SK-N-SH treated with all-trans-retinoic acid at 6 μM for 48 hours (cell line): ENCODE data around the gene NMRK1.
A peak's percentile ranks its signal among the peaks of the same experiment; 100 is the strongest.

ENCODE experiments used
- ATAC-seq: fragments of 200-7000 bp; cut with Tn5 transposase; 3 replicates; pipeline ENCODE4 v1.9.1; 2020; ENCODE audit warnings: mild to moderate bottlenecking, moderate library complexity
- BACH2 ChIP-seq: fragments of 250-450 bp; sonication (Bioruptor Pico); IDR thresholded peaks from 2 replicates; pipeline ENCODE4 v1.9.0; 2021; ENCODE audit warnings: mild to moderate bottlenecking, borderline replicate concordance
- CSDC2 ChIP-seq: fragments of 250-450 bp; sonication (Bioruptor Pico); IDR thresholded peaks from 2 replicates; pipeline ENCODE4 v1.5.0; 2020; ENCODE audit warnings: mild to moderate bottlenecking, moderate library complexity
- CSRNP3 ChIP-seq: fragments of 250-450 bp; sonication (Bioruptor Pico); IDR thresholded peaks from 2 replicates; pipeline ENCODE4 v1.5.1; 2021; ENCODE audit warnings: mild to moderate bottlenecking, moderate library complexity
- ESRRG ChIP-seq: fragments of 250-450 bp; sonication (Bioruptor Pico); IDR thresholded peaks from 2 replicates; pipeline ENCODE4 v1.6.1; 2021; ENCODE audit warnings: mild to moderate bottlenecking
- GLIS3 ChIP-seq: fragments of 250-450 bp; sonication (Bioruptor Pico); IDR thresholded peaks from 2 replicates; pipeline ENCODE4 v1.5.0; 2020; ENCODE audit warnings: mild to moderate bottlenecking, moderate library complexity
- PATZ1 ChIP-seq: fragments of 250-450 bp; sonication (Bioruptor Pico); IDR thresholded peaks from 2 replicates; pipeline ENCODE4 v1.8.0; 2020; ENCODE audit warnings: mild to moderate bottlenecking, moderate library complexity, borderline replicate concordance
- POU6F1 ChIP-seq: fragments of 250-450 bp; sonication (Bioruptor Pico); IDR thresholded peaks from 2 replicates; pipeline ENCODE4 v1.8.0; 2021; ENCODE audit warnings: low read depth, mild to moderate bottlenecking, moderate library complexity, borderline replicate concordance
- PPARA ChIP-seq: fragments of 250-450 bp; sonication (Bioruptor Pico); IDR thresholded peaks from 2 replicates; pipeline ENCODE4 v1.5.0; 2020; ENCODE audit warnings: mild to moderate bottlenecking, borderline replicate concordance
- RARB ChIP-seq: fragments of 250-450 bp; sonication (Bioruptor Pico); IDR thresholded peaks from 2 replicates; pipeline ENCODE4 v1.8.0; 2021; ENCODE audit warnings: mild to moderate bottlenecking, moderate library complexity
- SNAI2 ChIP-seq: fragments of 250-450 bp; sonication (Bioruptor Pico); IDR thresholded peaks from 2 replicates; pipeline ENCODE4 v1.5.0; 2020; ENCODE audit warnings: mild to moderate bottlenecking, moderate library complexity
- TCF4 ChIP-seq: fragments of 250-450 bp; sonication (Bioruptor Pico); IDR thresholded peaks from 2 replicates; pipeline ENCODE4 v1.8.0; 2021; ENCODE audit warnings: mild to moderate bottlenecking, moderate library complexity, borderline replicate concordance
- TOX ChIP-seq: fragments of 250-450 bp; sonication (Bioruptor Pico); IDR thresholded peaks from 2 replicates; pipeline ENCODE4 v1.8.0; 2021; ENCODE audit warnings: mild to moderate bottlenecking, moderate library complexity, borderline replicate concordance
- ZC3H10 ChIP-seq: fragments of 250-450 bp; sonication (Bioruptor Pico); IDR thresholded peaks from 2 replicates; pipeline ENCODE4 v1.5.1; 2021; ENCODE audit warnings: mild to moderate bottlenecking, moderate library complexity
- ZFP3 ChIP-seq: fragments of 250-450 bp; sonication (Bioruptor Pico); IDR thresholded peaks from 2 replicates; pipeline ENCODE4 v1.5.0; 2020; ENCODE audit warnings: mild to moderate bottlenecking, moderate library complexity
- ZFP30 ChIP-seq: fragments of 450-650 bp; formaldehyde crosslinking; IDR thresholded peaks from 2 replicates; pipeline ENCODE4 v1.5.0; 2022; ENCODE audit warnings: mild to moderate bottlenecking, moderate library complexity
- ZNF565 ChIP-seq: fragments of 450-650 bp; formaldehyde crosslinking; conservative IDR thresholded peaks from 2 replicates; pipeline ENCODE4 v1.5.0; 2020; ENCODE audit warnings: low read depth, mild to moderate bottlenecking, moderate library complexity
- ZNF70 ChIP-seq: fragments of 450-650 bp; formaldehyde crosslinking; IDR thresholded peaks from 2 replicates; pipeline ENCODE4 v1.5.0; 2020; ENCODE audit warnings: mild to moderate bottlenecking, moderate library complexity
- TF ChIP-seq, protein P1 (sequence below): fragments of 250-450 bp; sonication (Bioruptor Pico); IDR thresholded peaks from 2 replicates; pipeline ENCODE4 v1.5.0; 2020; ENCODE audit warnings: mild to moderate bottlenecking, moderate library complexity
- TF ChIP-seq, protein P2 (sequence below): fragments of 250-450 bp; sonication (Bioruptor Pico); IDR thresholded peaks from 2 replicates; pipeline ENCODE4 v1.5.1; 2020; ENCODE audit warnings: low read depth, mild to moderate bottlenecking, moderate library complexity

Gene NMRK1

GRCh38 chr9:75065510-75065909 is 22.4 kb downstream of the NMRK1 start (continued):
- TF ChIP-seq, protein P1, sequence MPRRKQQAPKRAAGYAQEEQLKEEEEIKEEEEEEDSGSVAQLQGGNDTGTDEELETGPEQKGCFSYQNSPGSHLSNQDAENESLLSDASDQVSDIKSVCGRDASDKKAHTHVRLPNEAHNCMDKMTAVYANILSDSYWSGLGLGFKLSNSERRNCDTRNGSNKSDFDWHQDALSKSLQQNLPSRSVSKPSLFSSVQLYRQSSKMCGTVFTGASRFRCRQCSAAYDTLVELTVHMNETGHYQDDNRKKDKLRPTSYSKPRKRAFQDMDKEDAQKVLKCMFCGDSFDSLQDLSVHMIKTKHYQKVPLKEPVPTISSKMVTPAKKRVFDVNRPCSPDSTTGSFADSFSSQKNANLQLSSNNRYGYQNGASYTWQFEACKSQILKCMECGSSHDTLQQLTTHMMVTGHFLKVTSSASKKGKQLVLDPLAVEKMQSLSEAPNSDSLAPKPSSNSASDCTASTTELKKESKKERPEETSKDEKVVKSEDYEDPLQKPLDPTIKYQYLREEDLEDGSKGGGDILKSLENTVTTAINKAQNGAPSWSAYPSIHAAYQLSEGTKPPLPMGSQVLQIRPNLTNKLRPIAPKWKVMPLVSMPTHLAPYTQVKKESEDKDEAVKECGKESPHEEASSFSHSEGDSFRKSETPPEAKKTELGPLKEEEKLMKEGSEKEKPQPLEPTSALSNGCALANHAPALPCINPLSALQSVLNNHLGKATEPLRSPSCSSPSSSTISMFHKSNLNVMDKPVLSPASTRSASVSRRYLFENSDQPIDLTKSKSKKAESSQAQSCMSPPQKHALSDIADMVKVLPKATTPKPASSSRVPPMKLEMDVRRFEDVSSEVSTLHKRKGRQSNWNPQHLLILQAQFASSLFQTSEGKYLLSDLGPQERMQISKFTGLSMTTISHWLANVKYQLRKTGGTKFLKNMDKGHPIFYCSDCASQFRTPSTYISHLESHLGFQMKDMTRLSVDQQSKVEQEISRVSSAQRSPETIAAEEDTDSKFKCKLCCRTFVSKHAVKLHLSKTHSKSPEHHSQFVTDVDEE (CRISPR knock-in tag), result no peak
- TF ChIP-seq CSRNP3, result no peak
- TF ChIP-seq ZFP30 (CRISPR knock-in tag), result no peak

GRCh38 chr9:75064307-75065025 is 23.5 kb downstream of the NMRK1 start:
- TF ChIP-seq, protein P2, sequence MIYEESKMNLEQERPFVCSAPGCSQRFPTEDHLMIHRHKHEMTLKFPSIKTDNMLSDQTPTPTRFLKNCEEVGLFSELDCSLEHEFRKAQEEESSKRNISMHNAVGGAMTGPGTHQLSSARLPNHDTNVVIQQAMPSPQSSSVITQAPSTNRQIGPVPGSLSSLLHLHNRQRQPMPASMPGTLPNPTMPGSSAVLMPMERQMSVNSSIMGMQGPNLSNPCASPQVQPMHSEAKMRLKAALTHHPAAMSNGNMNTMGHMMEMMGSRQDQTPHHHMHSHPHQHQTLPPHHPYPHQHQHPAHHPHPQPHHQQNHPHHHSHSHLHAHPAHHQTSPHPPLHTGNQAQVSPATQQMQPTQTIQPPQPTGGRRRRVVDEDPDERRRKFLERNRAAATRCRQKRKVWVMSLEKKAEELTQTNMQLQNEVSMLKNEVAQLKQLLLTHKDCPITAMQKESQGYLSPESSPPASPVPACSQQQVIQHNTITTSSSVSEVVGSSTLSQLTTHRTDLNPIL, result no peak
- TF ChIP-seq CSDC2 (CRISPR knock-in tag) (no peak), ESRRG (CRISPR knock-in tag) (no peak), PATZ1 (CRISPR knock-in tag) (no peak), RARB (CRISPR knock-in tag) (no peak), TCF4 (no peak), ZFP3 (CRISPR knock-in tag) (no peak), BACH2 (CRISPR knock-in tag) (no peak), ZFP30 (CRISPR knock-in tag) (no peak), PPARA (CRISPR knock-in tag) (no peak)
- TF ChIP-seq, protein P1 (CRISPR knock-in tag), result no peak
- ATAC-seq, result peak; percentile 85

DNA sequence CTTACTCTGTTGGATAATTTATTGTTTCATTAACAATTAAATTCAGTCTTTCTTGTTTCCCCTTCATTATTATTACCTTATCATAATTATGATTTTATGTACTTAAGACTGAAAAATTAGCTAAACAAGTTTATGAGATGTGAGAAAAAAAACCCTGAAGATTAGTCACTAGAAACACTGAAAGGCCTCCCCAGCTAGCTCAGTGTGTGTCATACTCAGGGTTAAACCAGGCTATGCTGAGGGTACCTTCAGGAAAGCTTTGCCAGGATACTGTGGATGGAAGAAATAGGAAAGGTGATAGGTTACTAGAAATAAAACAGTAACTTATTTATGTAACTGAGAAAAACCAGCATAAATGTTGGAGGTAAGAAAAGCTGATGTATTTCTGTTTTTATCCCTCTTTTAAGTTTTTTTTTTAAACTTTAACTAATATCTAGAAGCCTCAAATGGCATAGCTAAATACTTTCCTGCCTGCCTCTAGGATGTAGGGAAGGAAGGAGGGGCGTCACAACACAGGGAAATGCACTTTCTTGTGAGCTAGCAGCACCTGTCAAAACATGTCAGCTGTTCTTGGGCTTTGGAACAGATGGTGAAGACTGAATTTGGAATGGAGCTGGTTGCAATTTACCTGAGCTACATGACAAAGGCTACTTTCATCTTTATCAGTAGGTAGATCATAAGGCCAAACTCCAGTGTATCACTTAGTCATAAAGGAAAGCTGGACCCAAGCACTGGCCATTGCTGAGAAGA is 24.2 kb downstream of the NMRK1 start:
- peak; percentile 46 for ATAC-seq
- no peak for TF ChIP-seq ZNF70 (CRISPR knock-in tag)
- TF ChIP-seq TOX, result no peak
- TF ChIP-seq TCF4, result no peak
- no peak for TF ChIP-seq ZC3H10 (CRISPR knock-in tag)
- TF ChIP-seq, protein P1 (CRISPR knock-in tag), result no peak
- no peak for TF ChIP-seq RARB (CRISPR knock-in tag)
- TF ChIP-seq CSDC2 (CRISPR knock-in tag), result no peak
- TF ChIP-seq ZFP3 (CRISPR knock-in tag), result no peak
- no peak for TF ChIP-seq ZNF565 (CRISPR knock-in tag)
- no peak for TF ChIP-seq SNAI2
- TF ChIP-seq POU6F1 (CRISPR knock-in tag), result no peak
- TF ChIP-seq GLIS3 (CRISPR knock-in tag), result no peak
